Liver (tissue), 3 donors: ENCODE measurements around the gene FAM184A.

Source experiments
- ATF3 ChIP-seq: IDR thresholded peaks from 2 replicates; pipeline ENCODE4 v1.6.1; 2016; ENCODE audit warnings: antibody characterized with exemption
- CTCF ChIP-seq: fragments of 150-350 bp; IDR thresholded peaks from 2 replicates; pipeline ENCODE4 v1.5.1; 2017; ENCODE audit warnings: improper control_type of control experiment, low read depth, low read length; ENCODE audit not compliant: missing input control
- EGR1 ChIP-seq, 2 donors: IDR thresholded peaks; 2 replicates each; pipeline ENCODE4 v1.6.1; 2016 to 2018; ENCODE audit warnings: antibody characterized with exemption in 2 of 2, low read depth in 2 of 2
- JUND ChIP-seq, 2 donors: IDR thresholded peaks; 2 replicates each; pipeline ENCODE4 v1.6.1; 2016; ENCODE audit warnings: antibody characterized with exemption in 2 of 2
- RAD21 ChIP-seq, 2 donors: IDR thresholded peaks; 2 replicates each; pipeline ENCODE4 v1.6.1; 2016; ENCODE audit warnings: antibody characterized with exemption in 2 of 2, mild to moderate bottlenecking in 2 of 2
- TAF1 ChIP-seq: conservative IDR thresholded peaks from 2 replicates; pipeline ENCODE4 v1.6.1; 2016; ENCODE audit warnings: antibody characterized with exemption, mild to moderate bottlenecking
- YY1 ChIP-seq: IDR thresholded peaks from 2 replicates; pipeline ENCODE4 v1.6.1; 2016; ENCODE audit warnings: antibody characterized with exemption, mild to moderate bottlenecking
- ZBTB33 ChIP-seq: IDR thresholded peaks from 2 replicates; pipeline ENCODE4 v1.6.1; 2016; ENCODE audit warnings: antibody characterized with exemption
- TF ChIP-seq, protein P1 (sequence below): IDR thresholded peaks from 2 replicates; pipeline ENCODE4 v1.6.1; 2016; ENCODE audit warnings: antibody characterized with exemption, mild to moderate bottlenecking
- TF ChIP-seq, protein P2 (sequence below): IDR thresholded peaks from 2 replicates; pipeline ENCODE4 v1.6.1; 2016; ENCODE audit warnings: antibody characterized with exemption
- donor health status: healthy.
- donor health status: healthy.

DNA sequence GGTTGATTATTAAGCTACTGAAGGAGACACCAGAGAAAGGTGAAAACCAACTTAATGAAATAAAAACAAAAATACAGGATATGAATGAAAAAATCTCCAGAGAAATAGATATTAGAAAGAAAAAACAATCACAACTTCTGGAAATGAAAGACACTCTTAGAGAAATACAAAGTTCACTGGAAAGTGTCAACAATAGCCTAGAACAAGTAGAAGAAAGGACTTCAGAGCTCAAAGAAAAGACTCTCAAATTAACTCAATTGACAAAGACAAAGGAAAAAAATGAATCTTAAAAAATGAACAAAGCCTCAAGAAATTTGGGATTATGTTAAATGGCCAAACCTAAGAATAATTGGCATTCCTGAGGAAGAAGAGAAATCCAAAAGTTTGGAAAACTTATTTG is 133.2 kb downstream of the FAM184A start:
- no peak for TF ChIP-seq CTCF
- TF ChIP-seq, protein P1, sequence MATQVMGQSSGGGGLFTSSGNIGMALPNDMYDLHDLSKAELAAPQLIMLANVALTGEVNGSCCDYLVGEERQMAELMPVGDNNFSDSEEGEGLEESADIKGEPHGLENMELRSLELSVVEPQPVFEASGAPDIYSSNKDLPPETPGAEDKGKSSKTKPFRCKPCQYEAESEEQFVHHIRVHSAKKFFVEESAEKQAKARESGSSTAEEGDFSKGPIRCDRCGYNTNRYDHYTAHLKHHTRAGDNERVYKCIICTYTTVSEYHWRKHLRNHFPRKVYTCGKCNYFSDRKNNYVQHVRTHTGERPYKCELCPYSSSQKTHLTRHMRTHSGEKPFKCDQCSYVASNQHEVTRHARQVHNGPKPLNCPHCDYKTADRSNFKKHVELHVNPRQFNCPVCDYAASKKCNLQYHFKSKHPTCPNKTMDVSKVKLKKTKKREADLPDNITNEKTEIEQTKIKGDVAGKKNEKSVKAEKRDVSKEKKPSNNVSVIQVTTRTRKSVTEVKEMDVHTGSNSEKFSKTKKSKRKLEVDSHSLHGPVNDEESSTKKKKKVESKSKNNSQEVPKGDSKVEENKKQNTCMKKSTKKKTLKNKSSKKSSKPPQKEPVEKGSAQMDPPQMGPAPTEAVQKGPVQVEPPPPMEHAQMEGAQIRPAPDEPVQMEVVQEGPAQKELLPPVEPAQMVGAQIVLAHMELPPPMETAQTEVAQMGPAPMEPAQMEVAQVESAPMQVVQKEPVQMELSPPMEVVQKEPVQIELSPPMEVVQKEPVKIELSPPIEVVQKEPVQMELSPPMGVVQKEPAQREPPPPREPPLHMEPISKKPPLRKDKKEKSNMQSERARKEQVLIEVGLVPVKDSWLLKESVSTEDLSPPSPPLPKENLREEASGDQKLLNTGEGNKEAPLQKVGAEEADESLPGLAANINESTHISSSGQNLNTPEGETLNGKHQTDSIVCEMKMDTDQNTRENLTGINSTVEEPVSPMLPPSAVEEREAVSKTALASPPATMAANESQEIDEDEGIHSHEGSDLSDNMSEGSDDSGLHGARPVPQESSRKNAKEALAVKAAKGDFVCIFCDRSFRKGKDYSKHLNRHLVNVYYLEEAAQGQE = no peak
- TF ChIP-seq EGR1 (IDR thresholded peaks at IDR 0.05; ENCODE audit: low read depth in 2 of 2) = no peak
- TF ChIP-seq, protein P2, sequence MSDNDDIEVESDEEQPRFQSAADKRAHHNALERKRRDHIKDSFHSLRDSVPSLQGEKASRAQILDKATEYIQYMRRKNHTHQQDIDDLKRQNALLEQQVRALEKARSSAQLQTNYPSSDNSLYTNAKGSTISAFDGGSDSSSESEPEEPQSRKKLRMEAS = no peak
- TF ChIP-seq ATF3 = no peak
- no peak for TF ChIP-seq RAD21 (IDR thresholded peaks at IDR 0.05)
- TF ChIP-seq ZBTB33 = no peak
- no peak for TF ChIP-seq YY1
- TF ChIP-seq TAF1 = no peak
- no peak for TF ChIP-seq JUND (IDR thresholded peaks at IDR 0.05)
